Esophagus squamous epithelium (tissue), 4 donors: ENCODE measurements around the gene RC3H1.

Experiments
- CTCF ChIP-seq, 6 experiments: fragments of 450-650 bp in 4 of 6; fragments of 200-600 bp in 2 of 6; sonication (generic) in 2 of 6; IDR thresholded peaks; one replicate each; pipeline ENCODE4 v1.5.1; 2016 to 2019; ENCODE audit warnings: antibody characterized with exemption in 6 of 6, mild to moderate bottlenecking in 4 of 6, moderate library complexity in 4 of 6
- POLR2A ChIP-seq, 4 donors: fragments of 450-650 bp; IDR thresholded peaks; one replicate each; pipeline ENCODE4 v1.6.1; 2017; ENCODE audit warnings: antibody characterized with exemption in 4 of 4, mild to moderate bottlenecking in 4 of 4, moderate library complexity in 3 of 4

GRCh38 chr1:173997791-173998190 lies 24.4 kb downstream of the RC3H1 start:
- TF ChIP-seq POLR2A (IDR thresholded peaks at IDR 0.05), result no peak
- TF ChIP-seq CTCF (IDR thresholded peaks at IDR 0.05), result no peak
